Measurements from ENCODE around the gene LRRN4. TPM values are rescaled to one million over a fixed set of nuclear protein-coding genes. Genes with fewer than 3 reads are reported as not detected.

Gene LRRN4
- total and polyA plus RNA-seq, 2 of the 8 experiments (the other 6 are each of a cell fraction or from before 2014, with no cell fraction given), result 0.21 to 0.89 TPM

DNA sequence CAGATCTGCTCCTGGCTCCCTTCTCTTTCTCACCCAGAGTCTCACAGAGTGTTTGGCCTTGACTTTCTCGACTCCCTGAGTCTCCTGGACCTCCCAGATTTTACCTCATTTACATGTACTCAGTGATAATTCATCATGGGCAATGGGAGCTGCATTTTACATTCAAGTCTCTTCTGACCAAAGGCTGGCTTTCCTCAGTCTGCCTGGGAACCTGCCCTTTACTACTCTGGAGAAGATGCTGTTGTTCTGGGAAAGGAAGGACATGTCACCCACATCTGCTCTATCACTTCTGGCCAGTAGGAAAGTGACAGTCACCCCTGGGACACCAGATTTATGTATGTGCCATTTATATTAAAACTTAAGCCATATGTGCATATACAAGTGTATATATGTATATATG, 7.4 kb downstream of the LRRN4 start:
- H3K79me1 ChIP-seq (ENCODE audit: low read depth, low read length), result no peaks in the 10 kb centered on the region
- FAIRE-seq, result no peak
- no peak overlapping the region for H3K14ac ChIP-seq (ENCODE audit: insufficient read length)
- H3K23me2 ChIP-seq (ENCODE audit: low read depth, low read length), result no peaks in the 10 kb centered on the region; the same call in 1 of the 2 replicates
- no peak overlapping the region for H2AFZ ChIP-seq (ENCODE audit: low read length)
- H3K23ac ChIP-seq (ENCODE audit: insufficient read length), result no peak overlapping the region
- H3K36me3 ChIP-seq (ENCODE audit: control insufficient read depth in 2 of 4, insufficient read depth in 4 of 4, low read length in 3 of 4), result peaks cover 0 to under 1% (median 0%) of the 10 kb centered on the region in 4 experiments; a peak in 2 of 8 replicates
- no peak overlapping the region for H4K5ac ChIP-seq (ENCODE audit: insufficient read length, low read depth, low read length)
- no peak overlapping the region for H2BK12ac ChIP-seq (ENCODE audit: low read depth, low read length)
- H3K4me3 ChIP-seq (ENCODE audit: extremely low read depth in 1 of 4, insufficient read depth in 2 of 4, low read depth in 3 of 4, low read length in 4 of 4), result no peak overlapping the region
- no peak overlapping the region for H3K4me2 ChIP-seq (ENCODE audit: insufficient read depth in 1 of 2, low read depth in 2 of 2, low read length in 2 of 2)
- TF ChIP-seq MAFK (IDR thresholded peaks at IDR 0.05; ENCODE audit: low read depth, low read length) (no peak), KDM4A (IDR thresholded peaks at IDR 0.05; ENCODE audit: low read depth, low read length, severe bottlenecking) (no peak), SIN3A (conservative IDR thresholded peaks at IDR 0.05 in 1 of 2, IDR thresholded peaks at IDR 0.05 in 1 of 2; ENCODE audit: low read depth in 1 of 2, low read length in 2 of 2) (no peak), FOSL1 (IDR thresholded peaks at IDR 0.05; ENCODE audit: insufficient read depth, low read depth, low read length) (no peak), CTBP2 (IDR thresholded peaks at IDR 0.05; ENCODE audit: borderline replicate concordance, insufficient read depth, insufficient read length, low read length) (no peak), BCL11A (IDR thresholded peaks at IDR 0.05; ENCODE audit: low read depth in 2 of 2, low read length in 2 of 2) (no peak), SP1 (IDR thresholded peaks at IDR 0.05; ENCODE audit: low read depth, low read length) (no peak), CREB1 (IDR thresholded peaks at IDR 0.05) (no peak), POU5F1 (IDR thresholded peaks at IDR 0.05; ENCODE audit: low read depth, low read length) (no peak), TEAD4 (IDR thresholded peaks at IDR 0.05; ENCODE audit: low read depth, low read length) (no peak)
- TF ChIP-seq, protein P1, sequence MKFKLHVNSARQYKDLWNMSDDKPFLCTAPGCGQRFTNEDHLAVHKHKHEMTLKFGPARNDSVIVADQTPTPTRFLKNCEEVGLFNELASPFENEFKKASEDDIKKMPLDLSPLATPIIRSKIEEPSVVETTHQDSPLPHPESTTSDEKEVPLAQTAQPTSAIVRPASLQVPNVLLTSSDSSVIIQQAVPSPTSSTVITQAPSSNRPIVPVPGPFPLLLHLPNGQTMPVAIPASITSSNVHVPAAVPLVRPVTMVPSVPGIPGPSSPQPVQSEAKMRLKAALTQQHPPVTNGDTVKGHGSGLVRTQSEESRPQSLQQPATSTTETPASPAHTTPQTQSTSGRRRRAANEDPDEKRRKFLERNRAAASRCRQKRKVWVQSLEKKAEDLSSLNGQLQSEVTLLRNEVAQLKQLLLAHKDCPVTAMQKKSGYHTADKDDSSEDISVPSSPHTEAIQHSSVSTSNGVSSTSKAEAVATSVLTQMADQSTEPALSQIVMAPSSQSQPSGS (IDR thresholded peaks at IDR 0.05; ENCODE audit: low read length), result no peak
- no peak overlapping the region for H3K9ac ChIP-seq (replicated peaks in 1 of 4; ENCODE audit: extremely low read depth in 1 of 4, low read depth in 3 of 4, low read length in 3 of 4)
- H2BK15ac ChIP-seq (ENCODE audit: low read length), result no peak overlapping the region
- H3K4ac ChIP-seq (replicated peaks; ENCODE audit: insufficient read length, low read depth, low read length), result no peak overlapping the region
- CTCF ChIA-PET (ENCODE audit: partially characterized antibody), result interaction anchor here (0.6 to 1.3 kb wide), 3 partner anchors 10 to 110 kb away, joined by 3 to 4 read pairs (median 4); no protein-coding TSS in a partner anchor
- peaks cover 9 to 21% (median 16%) of the 10 kb centered on the region in 4 experiments for H3K27me3 ChIP-seq (replicated peaks in 1 of 4; ENCODE audit: control insufficient read depth in 3 of 4, extremely low read depth in 1 of 4, insufficient read depth in 3 of 4, low read length in 3 of 4)
- H3K9me3 ChIP-seq (ENCODE audit: insufficient read depth in 2 of 2, low read depth in 1 of 2, low read length in 1 of 2), result no peaks in the 10 kb centered on the region
- no peak overlapping the region for H4K8ac ChIP-seq (ENCODE audit: extremely low read depth, insufficient read depth, low read length)
- WGBS, 2 experiments (ENCODE audit: extremely low coverage in 1 of 2, insufficient coverage in 1 of 2, insufficient read length in 1 of 2, insufficient replicate concordance in 2 of 2, low coverage in 1 of 2, low lambda C conversion rate in 2 of 2, missing lambda C conversion rate in 1 of 2), result 75% methylated on average over 1 of the region's 1 CpG; no CpG with 5 or more reads in 1 of the 2 experiments
- no peak overlapping the region for H2BK5ac ChIP-seq (ENCODE audit: low read depth, low read length)
- no peaks in the 10 kb centered on the region for H4K20me1 ChIP-seq (replicated peaks in 1 of 2; ENCODE audit: control insufficient read depth in 1 of 2, insufficient read depth in 2 of 2, low read length in 2 of 2)
- H3K56ac ChIP-seq (replicated peaks; ENCODE audit: insufficient read length, low read depth, low read length), result no peak overlapping the region
- no peak overlapping the region for H2AK5ac ChIP-seq (ENCODE audit: low read depth, low read length)
- H3K4me1 ChIP-seq (replicated peaks in 1 of 4; ENCODE audit: control insufficient read depth in 3 of 4, insufficient read depth in 4 of 4, low read length in 3 of 4), result peaks cover 0 to under 1% (median 0%) of the 10 kb centered on the region in 4 experiments; a peak in 2 of 7 replicates
- no peak overlapping the region for H2BK20ac ChIP-seq (ENCODE audit: low read length)
- H2BK120ac ChIP-seq (replicated peaks; ENCODE audit: low read depth, low read length), result no peak overlapping the region
- H3K18ac ChIP-seq (ENCODE audit: extremely low read depth, low read length), result no peak overlapping the region
- POLR2A ChIA-PET (ENCODE audit: partially characterized antibody), result no interaction called here
- no peak overlapping the region for H3K27ac ChIP-seq (ENCODE audit: low read depth, low read length)
- no peak for DNase-seq (ENCODE audit: low read depth in 1 of 2, low spot score in 2 of 2)
- H3K79me2 ChIP-seq (ENCODE audit: control insufficient read depth in 1 of 2, insufficient read depth in 2 of 2, low read length in 2 of 2), result no peaks in the 10 kb centered on the region
- H4K91ac ChIP-seq (replicated peaks; ENCODE audit: insufficient read length, low read length), result no peak overlapping the region

Measured in H1 (cell line).